ENCODE measurements around the gene FAM110C.
"Not testable (repeated sequence)": the region's sequence is repeated elsewhere in the genome, so short reads cannot be mapped to it uniquely, and the experiment has no call there.

FAM110C gene

GRCh38 chr2:44748-45341 is 1.5 kb downstream of the FAM110C start:
- no peak for DNase-seq (ENCODE audit: low spot score)

GRCh38 chr2:42788-43187 is 3.5 kb downstream of the FAM110C start:
- no peak for DNase-seq (ENCODE audit: low spot score)

GRCh38 chr2:40465-40864 is 5.8 kb downstream of the FAM110C start:
- no peak for DNase-seq (ENCODE audit: low spot score)

GRCh38 chr2:38155-38554 is 8.2 kb downstream of the FAM110C start:
- no peak for DNase-seq (ENCODE audit: low spot score)

- no peak for DNase-seq (ENCODE audit: low spot score)
These were observed 10.0 kb downstream of the FAM110C start for GRCh38 chr2:36318-36717.

GRCh38 chr2:35852-36251 is 10.5 kb downstream of the FAM110C start:
- DNase-seq (ENCODE audit: low spot score), result no peak

- DNase-seq (ENCODE audit: low spot score), result no peak
These were observed 12.7 kb downstream of the FAM110C start for GRCh38 chr2:33620-34019.

GRCh38 chr2:32068-32467 is 14.2 kb downstream of the FAM110C start:
- DNase-seq (ENCODE audit: low spot score), result no peak

GRCh38 chr2:29253-29652 is 17.1 kb downstream of the FAM110C start:
- no peak for DNase-seq (ENCODE audit: low spot score)

- no peak for DNase-seq (ENCODE audit: low spot score)
These were observed 17.8 kb downstream of the FAM110C start for GRCh38 chr2:28406-28975.

- no peak for DNase-seq (ENCODE audit: low spot score)
These were observed 19.4 kb downstream of the FAM110C start for GRCh38 chr2:26891-27290.

- DNase-seq (ENCODE audit: low spot score), result no peak
These were observed 20.8 kb downstream of the FAM110C start for GRCh38 chr2:25543-25942.

GRCh38 chr2:24591-24990 is 21.7 kb downstream of the FAM110C start:
- DNase-seq (ENCODE audit: low spot score), result not testable (repeated sequence)

GRCh38 chr2:24107-24506 is 22.2 kb downstream of the FAM110C start:
- DNase-seq (ENCODE audit: low spot score), result no peak

- DNase-seq (ENCODE audit: low spot score), result no peak
These were observed 23.0 kb downstream of the FAM110C start for GRCh38 chr2:23283-23682.

- DNase-seq (ENCODE audit: low spot score), result not testable (repeated sequence)
These were observed 24.1 kb downstream of the FAM110C start for GRCh38 chr2:22244-22643.

- not testable (repeated sequence) for DNase-seq (ENCODE audit: low spot score)
These were observed 26.0 kb downstream of the FAM110C start for GRCh38 chr2:20259-20658.

GRCh38 chr2:19505-19904 is 26.8 kb downstream of the FAM110C start:
- DNase-seq (ENCODE audit: low spot score), result no peak

GRCh38 chr2:18402-19271 is 27.7 kb downstream of the FAM110C start:
- no peak for DNase-seq (ENCODE audit: low spot score)

GRCh38 chr2:15916-16315 is 30.4 kb downstream of the FAM110C start:
- not testable (repeated sequence) for DNase-seq (ENCODE audit: low spot score)

GRCh38 chr2:11248-11941 is 34.9 kb downstream of the FAM110C start:
- DNase-seq (ENCODE audit: low spot score), result no peak

- DNase-seq (ENCODE audit: low spot score), result no peak
These were observed 36.0 kb downstream of the FAM110C start for GRCh38 chr2:10222-10875.

Data from putamen (tissue), 1 donor.